HCT116 (cell line): ENCODE results near the gene RPTOR.

ENCODE experiments used
- CEBPB ChIP-seq: IDR thresholded peaks from 2 replicates; pipeline ENCODE4 v1.6.1; 2012; ENCODE audit warnings: low read depth
- CTCF ChIP-seq, 3 experiments: fragments of 200-600 bp in 1 of 3; sonication (generic) in 1 of 3; IDR thresholded peaks in 2 of 3; conservative IDR thresholded peaks in 1 of 3; 2 replicates each; pipeline ENCODE4 v1.5.1; 2012 to 2017; ENCODE audit warnings: low read depth in 2 of 3, low read length in 2 of 3, antibody characterized with exemption in 1 of 3, borderline replicate concordance in 1 of 3, control low read depth in 1 of 3, mild to moderate bottlenecking in 1 of 3, mixed read lengths in 1 of 3, mixed run types in 1 of 3, moderate library complexity in 1 of 3; ENCODE audit not compliant: insufficient read depth in 1 of 3
- EZH2 ChIP-seq: fragments of 200-600 bp; sonication (generic); IDR thresholded peaks from 2 replicates; pipeline ENCODE4 v1.6.1; 2017; ENCODE audit warnings: antibody characterized with exemption, mixed run types
- EZH2phosphoT487 ChIP-seq: fragments of 200-600 bp; IDR thresholded peaks from 2 replicates; pipeline ENCODE4 v1.6.1; 2018; ENCODE audit warnings: antibody characterized with exemption, borderline replicate concordance
- MAX ChIP-seq: IDR thresholded peaks from 2 replicates; pipeline ENCODE4 v1.6.1; 2012
- POLR2A ChIP-seq: IDR thresholded peaks from 2 replicates; pipeline ENCODE4 v1.7.0; 2011; ENCODE audit warnings: borderline replicate concordance; ENCODE audit not compliant: insufficient read depth, insufficient read length; ENCODE audit errors: extremely low read depth
- POLR2AphosphoS5 ChIP-seq: IDR thresholded peaks from 2 replicates; pipeline ENCODE4 v1.6.1; 2011; ENCODE audit warnings: mild to moderate bottlenecking, low read depth, low read length, moderate library complexity
- SIN3A ChIP-seq: IDR thresholded peaks from 2 replicates; pipeline ENCODE4 v1.6.1; 2012; ENCODE audit warnings: low read depth
- SRF ChIP-seq: IDR thresholded peaks from 2 replicates; pipeline ENCODE4 v1.6.1; 2012; ENCODE audit warnings: low read depth
- ZNF274 ChIP-seq: fragments of 200-500 bp; sonication (Bioruptor generic); IDR thresholded peaks from 2 replicates; pipeline ENCODE4 v1.6.1; 2014; ENCODE audit warnings: mild to moderate bottlenecking, low read depth, low read length, inconsistent platforms

GRCh38 chr17:80795754-80796153, 251.1 kb downstream of the RPTOR start:
- TF ChIP-seq SRF (no peak), ZNF274 (no peak), SIN3A (no peak), EZH2phosphoT487 (no peak), POLR2AphosphoS5 (no peak), CTCF (IDR thresholded peaks at IDR 0.05 in 2 of 3, conservative IDR thresholded peaks at IDR 0.05 in 1 of 3; ENCODE audit: borderline replicate concordance in 1 of 3, insufficient read depth in 1 of 3, low read depth in 2 of 3, low read length in 2 of 3) (no peak), EZH2 (no peak), MAX (no peak), CEBPB (no peak), POLR2A (no peak)
